ENCODE measurements around the gene ZNF624.

DNA sequence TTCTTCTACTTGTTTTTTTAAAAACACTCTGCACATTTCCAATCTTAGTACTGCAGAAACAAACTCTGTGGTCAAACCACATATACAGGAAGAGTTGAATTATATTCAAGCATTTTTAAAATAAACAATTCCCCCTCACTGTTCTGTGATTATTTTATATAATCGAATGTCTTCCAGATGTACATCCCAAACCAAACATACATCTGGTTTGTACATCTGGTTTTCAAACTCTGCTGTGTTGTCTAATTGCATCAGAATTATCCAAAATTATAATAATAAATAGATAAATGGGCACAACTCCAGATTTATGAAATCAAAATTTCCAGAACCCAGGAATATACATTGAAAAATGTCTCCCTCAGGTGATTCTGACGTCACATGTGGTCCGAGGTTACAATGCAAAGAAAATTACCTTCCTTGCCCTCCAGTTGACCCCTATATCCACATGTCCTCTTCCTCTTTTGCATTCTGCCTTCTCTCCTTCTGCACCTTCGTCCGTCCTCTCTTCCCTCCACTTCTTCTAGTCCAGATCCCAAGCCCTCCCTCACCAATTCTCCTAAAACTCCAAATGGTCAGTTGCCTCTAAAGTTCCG is 23.1 kb upstream of the ZNF624 start:
- TF ChIP-seq, protein P1, sequence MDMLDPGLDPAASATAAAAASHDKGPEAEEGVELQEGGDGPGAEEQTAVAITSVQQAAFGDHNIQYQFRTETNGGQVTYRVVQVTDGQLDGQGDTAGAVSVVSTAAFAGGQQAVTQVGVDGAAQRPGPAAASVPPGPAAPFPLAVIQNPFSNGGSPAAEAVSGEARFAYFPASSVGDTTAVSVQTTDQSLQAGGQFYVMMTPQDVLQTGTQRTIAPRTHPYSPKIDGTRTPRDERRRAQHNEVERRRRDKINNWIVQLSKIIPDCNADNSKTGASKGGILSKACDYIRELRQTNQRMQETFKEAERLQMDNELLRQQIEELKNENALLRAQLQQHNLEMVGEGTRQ (IDR thresholded peaks at IDR 0.05; ENCODE audit: low read depth, low read length), result no peak
- TF ChIP-seq, protein P2, sequence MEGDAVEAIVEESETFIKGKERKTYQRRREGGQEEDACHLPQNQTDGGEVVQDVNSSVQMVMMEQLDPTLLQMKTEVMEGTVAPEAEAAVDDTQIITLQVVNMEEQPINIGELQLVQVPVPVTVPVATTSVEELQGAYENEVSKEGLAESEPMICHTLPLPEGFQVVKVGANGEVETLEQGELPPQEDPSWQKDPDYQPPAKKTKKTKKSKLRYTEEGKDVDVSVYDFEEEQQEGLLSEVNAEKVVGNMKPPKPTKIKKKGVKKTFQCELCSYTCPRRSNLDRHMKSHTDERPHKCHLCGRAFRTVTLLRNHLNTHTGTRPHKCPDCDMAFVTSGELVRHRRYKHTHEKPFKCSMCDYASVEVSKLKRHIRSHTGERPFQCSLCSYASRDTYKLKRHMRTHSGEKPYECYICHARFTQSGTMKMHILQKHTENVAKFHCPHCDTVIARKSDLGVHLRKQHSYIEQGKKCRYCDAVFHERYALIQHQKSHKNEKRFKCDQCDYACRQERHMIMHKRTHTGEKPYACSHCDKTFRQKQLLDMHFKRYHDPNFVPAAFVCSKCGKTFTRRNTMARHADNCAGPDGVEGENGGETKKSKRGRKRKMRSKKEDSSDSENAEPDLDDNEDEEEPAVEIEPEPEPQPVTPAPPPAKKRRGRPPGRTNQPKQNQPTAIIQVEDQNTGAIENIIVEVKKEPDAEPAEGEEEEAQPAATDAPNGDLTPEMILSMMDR (conservative IDR thresholded peaks at IDR 0.05; ENCODE audit: low read depth, low read length), result no peak
- TF ChIP-seq POLR2A (IDR thresholded peaks at IDR 0.05; ENCODE audit: low read depth, low read length), result no peak
- TF ChIP-seq FOS (IDR thresholded peaks at IDR 0.05; ENCODE audit: low read depth, low read length), result no peak
- no peak for TF ChIP-seq CEBPB (IDR thresholded peaks at IDR 0.05; ENCODE audit: low read depth, low read length)
- TF ChIP-seq SMC3 (IDR thresholded peaks at IDR 0.05; ENCODE audit: low read depth, low read length), result no peak
- TF ChIP-seq BHLHE40 (IDR thresholded peaks at IDR 0.05; ENCODE audit: low read depth, low read length), result no peak

Data from IMR-90 (cell line).